HepG2 (cell line): ENCODE results near the gene MYADML2. TPM values are rescaled to one million over a fixed set of nuclear protein-coding genes. Genes with fewer than 3 reads are reported as not detected.

Source experiments
- FOXP1 ChIP-seq, 2 experiments: fragments of 450-650 bp in 1 of 2; IDR thresholded peaks; 2 replicates each; pipeline ENCODE4 v1.6.1; 2017 to 2018; ENCODE audit warnings: antibody characterized with exemption in 1 of 2
- KMT2A ChIP-seq: sonication (generic); formaldehyde crosslinking; IDR thresholded peaks from 2 replicates; pipeline ENCODE4 v1.4.0; 2020; ENCODE audit warnings: missing genetic modification reagents
- NFYC ChIP-seq: IDR thresholded peaks from 2 replicates; pipeline ENCODE4 v1.6.1; 2016; ENCODE audit warnings: missing genetic modification reagents, missing compliant biosample characterization
- NKX3-1 ChIP-seq: sonication (generic); formaldehyde crosslinking; IDR thresholded peaks from 2 replicates; pipeline ENCODE4 v1.5.0; 2020; ENCODE audit warnings: missing genetic modification reagents
- SAP130 ChIP-seq: IDR thresholded peaks from 2 replicates; pipeline ENCODE4 v1.6.1; 2016; ENCODE audit warnings: low read depth
- STAT5B ChIP-seq: sonication (generic); formaldehyde crosslinking; IDR thresholded peaks from 2 replicates; pipeline ENCODE4 v1.4.0; 2020; ENCODE audit warnings: missing genetic modification reagents
- ZNF431 ChIP-seq: sonication (generic); formaldehyde crosslinking; IDR thresholded peaks from 2 replicates; pipeline ENCODE4 v1.9.0; 2022; ENCODE audit warnings: missing genetic modification reagents, low read depth, mild to moderate bottlenecking, borderline replicate concordance
- ZNF468 ChIP-seq: sonication (generic); formaldehyde crosslinking; IDR thresholded peaks from 2 replicates; pipeline ENCODE4 v1.8.0; 2022; ENCODE audit warnings: mild to moderate bottlenecking, moderate library complexity, missing genetic modification reagents
- ZNF768 ChIP-seq: sonication (generic); formaldehyde crosslinking; IDR thresholded peaks from 2 replicates; pipeline ENCODE4 v1.4.0; 2020; ENCODE audit warnings: missing genetic modification reagents
- polyA plus RNA-seq, 8 experiments: library from polyadenylated mRNA; depleted of rRNA in 3 of 8; stranded (reverse) in 7 of 8; unstranded in 1 of 8; fragments of >200 nt; fragmentation: Illumina TruSeq in 4 of 8; extraction: Trizol in 4 of 8; gene quantifications; 2 replicates each; pipeline versions ENCODE4 v1.2.1 to v1.2.3, GENCODE V29; 2011 to 2016; ENCODE audit warnings: low read depth in 4 of 8, missing spikeins in 1 of 8, mixed read lengths in 1 of 8; ENCODE audit not compliant: insufficient read depth in 1 of 8
- total RNA-seq, 5 experiments: library from RNA; depleted of rRNA; stranded (reverse); fragments of >200 nt; fragmentation: Illumina TruSeq; extraction: Trizol; gene quantifications; 2 replicates each; pipeline ENCODE4 v1.2.3, GENCODE V29; 2016; ENCODE audit warnings: low read depth in 1 of 5
- TF ChIP-seq, protein P1 (sequence below): sonication (generic); formaldehyde crosslinking; IDR thresholded peaks from 2 replicates; pipeline ENCODE4 v1.4.0; 2020; ENCODE audit warnings: mild to moderate bottlenecking, missing genetic modification reagents
- TF ChIP-seq, protein P2 (sequence below): sonication (generic); formaldehyde crosslinking; IDR thresholded peaks from 2 replicates; pipeline ENCODE4 v1.4.0; 2020; ENCODE audit warnings: missing genetic modification reagents, borderline replicate concordance
- TF ChIP-seq, protein P3 (sequence below): sonication (generic); formaldehyde crosslinking; IDR thresholded peaks from 2 replicates; pipeline ENCODE4 v1.5.0; 2020; ENCODE audit warnings: mild to moderate bottlenecking, missing genetic modification reagents, borderline replicate concordance
- TF ChIP-seq, protein P4 (sequence below): sonication (generic); formaldehyde crosslinking; IDR thresholded peaks from 2 replicates; pipeline ENCODE4 v1.4.0; 2020; ENCODE audit warnings: missing genetic modification reagents

The MYADML2 gene
- total and polyA plus RNA-seq, 2 of the 13 experiments (the other 11 are each of a cell fraction or from before 2014, with no cell fraction given): not detected

DNA sequence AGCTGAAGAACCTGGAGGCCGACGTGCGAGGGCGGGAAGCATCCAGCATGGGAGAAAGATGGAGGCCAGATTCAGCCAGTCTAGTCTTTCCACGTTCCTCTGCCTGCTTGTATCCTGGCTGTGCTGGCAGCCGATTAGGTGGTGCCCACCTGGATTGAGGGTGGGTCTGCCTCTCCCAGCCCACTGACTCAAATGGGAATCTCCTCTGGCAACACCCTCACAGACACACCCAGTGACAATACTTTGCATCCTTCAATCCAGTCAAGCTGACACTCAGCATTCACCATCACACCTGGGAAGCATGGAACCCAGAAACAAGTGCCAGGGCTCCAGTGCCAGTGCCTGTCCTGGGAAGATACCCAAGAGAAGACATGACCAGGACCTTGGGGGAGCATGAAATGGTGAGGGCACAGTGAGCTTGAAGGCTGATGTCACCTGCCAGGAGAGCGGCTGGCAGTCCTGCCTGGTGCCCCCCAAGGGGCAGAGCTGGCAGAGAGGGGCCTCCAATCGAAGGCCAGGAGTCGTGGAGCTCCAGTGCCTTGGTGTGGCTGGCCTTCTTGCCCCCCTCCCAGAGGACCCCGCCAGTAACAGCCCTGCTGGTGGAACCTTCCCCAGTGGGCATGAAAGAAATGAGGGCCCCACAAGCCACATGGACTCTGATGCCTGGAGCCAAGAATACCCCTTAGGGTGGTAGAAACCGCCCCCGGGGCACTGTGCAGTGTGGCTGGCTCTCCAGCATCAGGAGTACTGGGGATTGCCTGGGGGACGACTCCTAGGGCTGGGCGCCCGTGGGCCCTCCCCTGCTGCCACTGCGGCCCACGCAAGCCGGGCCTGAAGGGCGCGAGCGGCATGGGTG, 45.6 kb downstream of the MYADML2 start (continued):
- TF ChIP-seq, protein P1, sequence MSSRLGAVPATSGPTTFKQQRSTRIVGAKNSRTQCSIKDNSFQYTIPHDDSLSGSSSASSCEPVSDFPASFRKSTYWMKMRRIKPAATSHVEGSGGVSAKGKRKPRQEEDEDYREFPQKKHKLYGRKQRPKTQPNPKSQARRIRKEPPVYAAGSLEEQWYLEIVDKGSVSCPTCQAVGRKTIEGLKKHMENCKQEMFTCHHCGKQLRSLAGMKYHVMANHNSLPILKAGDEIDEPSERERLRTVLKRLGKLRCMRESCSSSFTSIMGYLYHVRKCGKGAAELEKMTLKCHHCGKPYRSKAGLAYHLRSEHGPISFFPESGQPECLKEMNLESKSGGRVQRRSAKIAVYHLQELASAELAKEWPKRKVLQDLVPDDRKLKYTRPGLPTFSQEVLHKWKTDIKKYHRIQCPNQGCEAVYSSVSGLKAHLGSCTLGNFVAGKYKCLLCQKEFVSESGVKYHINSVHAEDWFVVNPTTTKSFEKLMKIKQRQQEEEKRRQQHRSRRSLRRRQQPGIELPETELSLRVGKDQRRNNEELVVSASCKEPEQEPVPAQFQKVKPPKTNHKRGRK (CRISPR knock-in tag): no peak
- no peak; the same call in 1 of the 2 replicates for TF ChIP-seq SAP130 (CRISPR knock-in tag)
- no peak for TF ChIP-seq NFYC (CRISPR knock-in tag)
- TF ChIP-seq, protein P2, sequence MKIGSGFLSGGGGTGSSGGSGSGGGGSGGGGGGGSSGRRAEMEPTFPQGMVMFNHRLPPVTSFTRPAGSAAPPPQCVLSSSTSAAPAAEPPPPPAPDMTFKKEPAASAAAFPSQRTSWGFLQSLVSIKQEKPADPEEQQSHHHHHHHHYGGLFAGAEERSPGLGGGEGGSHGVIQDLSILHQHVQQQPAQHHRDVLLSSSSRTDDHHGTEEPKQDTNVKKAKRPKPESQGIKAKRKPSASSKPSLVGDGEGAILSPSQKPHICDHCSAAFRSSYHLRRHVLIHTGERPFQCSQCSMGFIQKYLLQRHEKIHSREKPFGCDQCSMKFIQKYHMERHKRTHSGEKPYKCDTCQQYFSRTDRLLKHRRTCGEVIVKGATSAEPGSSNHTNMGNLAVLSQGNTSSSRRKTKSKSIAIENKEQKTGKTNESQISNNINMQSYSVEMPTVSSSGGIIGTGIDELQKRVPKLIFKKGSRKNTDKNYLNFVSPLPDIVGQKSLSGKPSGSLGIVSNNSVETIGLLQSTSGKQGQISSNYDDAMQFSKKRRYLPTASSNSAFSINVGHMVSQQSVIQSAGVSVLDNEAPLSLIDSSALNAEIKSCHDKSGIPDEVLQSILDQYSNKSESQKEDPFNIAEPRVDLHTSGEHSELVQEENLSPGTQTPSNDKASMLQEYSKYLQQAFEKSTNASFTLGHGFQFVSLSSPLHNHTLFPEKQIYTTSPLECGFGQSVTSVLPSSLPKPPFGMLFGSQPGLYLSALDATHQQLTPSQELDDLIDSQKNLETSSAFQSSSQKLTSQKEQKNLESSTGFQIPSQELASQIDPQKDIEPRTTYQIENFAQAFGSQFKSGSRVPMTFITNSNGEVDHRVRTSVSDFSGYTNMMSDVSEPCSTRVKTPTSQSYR: no peak
- TF ChIP-seq NKX3-1: 0 out of 2 replicates have a peak, but pooled peaks have one; percentile 32
- no peak for TF ChIP-seq ZNF768 (CRISPR knock-in tag)
- TF ChIP-seq KMT2A (CRISPR knock-in tag): no peak
- no peak for TF ChIP-seq STAT5B (CRISPR knock-in tag)
- TF ChIP-seq, protein P3, sequence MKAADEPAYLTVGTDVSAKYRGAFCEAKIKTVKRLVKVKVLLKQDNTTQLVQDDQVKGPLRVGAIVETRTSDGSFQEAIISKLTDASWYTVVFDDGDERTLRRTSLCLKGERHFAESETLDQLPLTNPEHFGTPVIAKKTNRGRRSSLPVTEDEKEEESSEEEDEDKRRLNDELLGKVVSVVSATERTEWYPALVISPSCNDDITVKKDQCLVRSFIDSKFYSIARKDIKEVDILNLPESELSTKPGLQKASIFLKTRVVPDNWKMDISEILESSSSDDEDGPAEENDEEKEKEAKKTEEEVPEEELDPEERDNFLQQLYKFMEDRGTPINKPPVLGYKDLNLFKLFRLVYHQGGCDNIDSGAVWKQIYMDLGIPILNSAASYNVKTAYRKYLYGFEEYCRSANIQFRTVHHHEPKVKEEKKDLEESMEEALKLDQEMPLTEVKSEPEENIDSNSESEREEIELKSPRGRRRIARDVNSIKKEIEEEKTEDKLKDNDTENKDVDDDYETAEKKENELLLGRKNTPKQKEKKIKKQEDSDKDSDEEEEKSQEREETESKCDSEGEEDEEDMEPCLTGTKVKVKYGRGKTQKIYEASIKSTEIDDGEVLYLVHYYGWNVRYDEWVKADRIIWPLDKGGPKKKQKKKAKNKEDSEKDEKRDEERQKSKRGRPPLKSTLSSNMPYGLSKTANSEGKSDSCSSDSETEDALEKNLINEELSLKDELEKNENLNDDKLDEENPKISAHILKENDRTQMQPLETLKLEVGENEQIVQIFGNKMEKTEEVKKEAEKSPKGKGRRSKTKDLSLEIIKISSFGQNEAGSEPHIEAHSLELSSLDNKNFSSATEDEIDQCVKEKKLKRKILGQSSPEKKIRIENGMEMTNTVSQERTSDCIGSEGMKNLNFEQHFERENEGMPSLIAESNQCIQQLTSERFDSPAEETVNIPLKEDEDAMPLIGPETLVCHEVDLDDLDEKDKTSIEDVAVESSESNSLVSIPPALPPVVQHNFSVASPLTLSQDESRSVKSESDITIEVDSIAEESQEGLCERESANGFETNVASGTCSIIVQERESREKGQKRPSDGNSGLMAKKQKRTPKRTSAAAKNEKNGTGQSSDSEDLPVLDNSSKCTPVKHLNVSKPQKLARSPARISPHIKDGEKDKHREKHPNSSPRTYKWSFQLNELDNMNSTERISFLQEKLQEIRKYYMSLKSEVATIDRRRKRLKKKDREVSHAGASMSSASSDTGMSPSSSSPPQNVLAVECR (CRISPR knock-in tag): no peak
- no peak for TF ChIP-seq ZNF468 (CRISPR knock-in tag)
- TF ChIP-seq ZNF431 (CRISPR knock-in tag): no peak
- TF ChIP-seq, protein P4, sequence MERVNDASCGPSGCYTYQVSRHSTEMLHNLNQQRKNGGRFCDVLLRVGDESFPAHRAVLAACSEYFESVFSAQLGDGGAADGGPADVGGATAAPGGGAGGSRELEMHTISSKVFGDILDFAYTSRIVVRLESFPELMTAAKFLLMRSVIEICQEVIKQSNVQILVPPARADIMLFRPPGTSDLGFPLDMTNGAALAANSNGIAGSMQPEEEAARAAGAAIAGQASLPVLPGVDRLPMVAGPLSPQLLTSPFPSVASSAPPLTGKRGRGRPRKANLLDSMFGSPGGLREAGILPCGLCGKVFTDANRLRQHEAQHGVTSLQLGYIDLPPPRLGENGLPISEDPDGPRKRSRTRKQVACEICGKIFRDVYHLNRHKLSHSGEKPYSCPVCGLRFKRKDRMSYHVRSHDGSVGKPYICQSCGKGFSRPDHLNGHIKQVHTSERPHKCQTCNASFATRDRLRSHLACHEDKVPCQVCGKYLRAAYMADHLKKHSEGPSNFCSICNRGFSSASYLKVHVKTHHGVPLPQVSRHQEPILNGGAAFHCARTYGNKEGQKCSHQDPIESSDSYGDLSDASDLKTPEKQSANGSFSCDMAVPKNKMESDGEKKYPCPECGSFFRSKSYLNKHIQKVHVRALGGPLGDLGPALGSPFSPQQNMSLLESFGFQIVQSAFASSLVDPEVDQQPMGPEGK (CRISPR knock-in tag): no peak
- TF ChIP-seq FOXP1 (IDR thresholded peaks at IDR 0.05): no peak
- no peak for TF ChIP-seq FOXP1 (CRISPR knock-in tag; IDR thresholded peaks at IDR 0.05)
